HL-60/S4 (cell line): Measurements from ENCODE around the gene NUP93.

ENCODE experiments used
- in situ Hi-C: fragments of 300-500 bp; cut with MboI; formaldehyde crosslinking; loops from 2 replicates; pipeline ENCODE4 v1.14.3; 2022; ENCODE audit warnings: low sequenced_read_pairs

The NUP93 gene

DNA sequence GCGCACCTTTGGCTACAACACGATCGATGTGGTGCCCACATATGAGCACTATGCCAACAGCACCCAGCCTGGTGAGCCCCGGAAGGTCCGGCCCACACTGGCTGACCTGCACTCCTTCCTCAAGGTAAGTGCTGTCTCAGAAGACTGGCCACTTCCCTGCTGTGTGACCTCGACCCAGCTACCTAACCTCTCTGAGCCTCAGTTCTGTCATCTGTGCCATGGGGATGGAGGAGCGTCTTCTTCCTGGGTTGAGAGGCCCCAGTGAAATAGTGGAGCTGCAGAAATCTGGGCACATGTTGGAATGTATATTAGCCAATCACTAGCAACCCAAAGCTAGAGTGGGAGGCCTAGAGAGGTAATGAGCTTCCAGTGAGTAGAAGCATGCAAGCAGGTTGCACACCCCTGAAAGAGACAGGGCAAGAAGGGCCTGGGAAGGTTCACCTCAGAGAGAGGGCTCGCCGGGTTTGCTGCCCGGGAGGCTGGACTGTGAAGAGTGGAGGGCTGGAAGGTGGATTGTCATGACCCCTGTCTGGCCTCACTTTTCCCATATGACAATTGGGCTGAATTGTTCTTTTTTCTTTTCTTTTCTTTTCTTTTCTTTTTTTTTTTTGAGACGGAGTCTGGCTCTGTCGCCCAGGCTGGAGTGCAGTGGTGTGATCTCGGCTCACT, 135.6 kb downstream of the NUP93 start:
- in situ Hi-C loops = loop anchor here (5.0 to 10.0 kb wide), 2 partner anchors 87 to 299 kb away; no protein-coding TSS in a partner anchor

DNA sequence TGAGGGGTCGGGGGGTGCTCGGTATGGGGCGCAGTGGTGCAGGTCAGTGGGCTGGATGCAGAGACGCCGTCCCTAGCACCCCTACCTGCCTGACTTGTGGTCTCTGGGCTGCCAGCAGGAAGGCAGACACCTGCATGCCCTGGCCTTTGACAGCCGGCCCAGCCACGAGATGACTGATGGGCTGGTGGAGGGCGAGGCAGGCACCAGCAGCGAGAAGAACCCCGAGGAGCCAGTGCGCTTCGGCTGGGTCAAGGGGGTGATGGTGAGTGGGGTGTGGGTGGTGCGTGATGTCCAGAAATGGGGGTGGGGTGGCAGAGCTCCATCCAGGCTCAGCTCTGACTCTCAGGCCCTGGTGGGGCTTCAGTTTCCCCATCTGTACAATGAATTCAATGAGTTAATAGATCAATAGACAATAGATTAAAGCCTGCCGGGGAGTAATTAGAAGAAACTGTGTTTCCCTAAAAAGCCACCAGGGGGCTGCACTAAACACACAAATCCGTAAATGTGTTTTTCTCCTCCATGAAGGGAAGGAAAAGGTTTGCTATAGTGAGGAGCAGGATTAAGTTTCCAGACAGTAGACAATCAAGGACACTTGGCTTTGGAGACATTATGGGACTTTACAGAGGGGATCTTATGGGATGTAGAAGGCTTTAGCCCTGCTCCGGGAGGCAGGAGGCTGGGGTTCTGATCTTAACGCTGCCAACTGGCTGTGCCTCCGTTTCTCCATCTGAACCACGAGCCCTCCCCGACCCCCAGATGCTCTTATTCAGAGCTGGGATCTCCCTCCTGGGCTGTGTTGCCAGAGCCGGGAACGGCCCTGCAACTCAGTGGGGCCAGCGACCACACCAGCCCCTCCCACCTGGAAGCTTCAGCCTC, 137.3 kb downstream of the NUP93 start:
- in situ Hi-C loops = loop anchor here (5.0 to 10.0 kb wide), 2 partner anchors 85 to 298 kb away; no protein-coding TSS in a partner anchor

DNA sequence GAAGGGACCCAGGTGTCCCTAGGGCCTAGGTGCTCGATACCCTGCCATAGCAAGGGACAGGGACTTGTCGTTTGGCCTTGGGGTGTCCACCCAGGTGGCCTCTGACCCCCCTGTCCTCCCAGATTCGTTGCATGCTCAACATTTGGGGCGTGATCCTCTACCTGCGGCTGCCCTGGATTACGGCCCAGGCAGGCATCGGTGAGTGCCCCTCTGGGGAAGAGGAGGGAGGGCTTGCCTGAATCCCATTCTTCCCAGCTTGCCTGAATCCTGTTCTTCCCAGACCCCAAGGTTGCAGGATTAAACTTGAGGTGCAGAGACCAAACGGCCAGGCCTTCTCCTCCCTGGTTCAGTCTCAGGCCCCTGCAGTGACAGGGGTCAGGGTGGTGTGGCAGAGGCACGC, 138.2 kb downstream of the NUP93 start:
- in situ Hi-C loops = loop anchor here (5.0 to 10.0 kb wide), 2 partner anchors 84 to 297 kb away; no protein-coding TSS in a partner anchor

- in situ Hi-C loops = loop anchor here (5.0 to 10.0 kb wide), 2 partner anchors 84 to 296 kb away; no protein-coding TSS in a partner anchor
Observed at GRCh38 chr16:56868766-56869165, 138.8 kb downstream of the NUP93 start.

- in situ Hi-C loops = loop anchor here (5.0 to 10.0 kb wide), 2 partner anchors 83 to 295 kb away; no protein-coding TSS in a partner anchor
Observed at GRCh38 chr16:56869513-56870275, 139.8 kb downstream of the NUP93 start.

- in situ Hi-C loops = no loop called here
Observed at GRCh38 chr16:56870276-56870888, 140.5 kb downstream of the NUP93 start.

DNA sequence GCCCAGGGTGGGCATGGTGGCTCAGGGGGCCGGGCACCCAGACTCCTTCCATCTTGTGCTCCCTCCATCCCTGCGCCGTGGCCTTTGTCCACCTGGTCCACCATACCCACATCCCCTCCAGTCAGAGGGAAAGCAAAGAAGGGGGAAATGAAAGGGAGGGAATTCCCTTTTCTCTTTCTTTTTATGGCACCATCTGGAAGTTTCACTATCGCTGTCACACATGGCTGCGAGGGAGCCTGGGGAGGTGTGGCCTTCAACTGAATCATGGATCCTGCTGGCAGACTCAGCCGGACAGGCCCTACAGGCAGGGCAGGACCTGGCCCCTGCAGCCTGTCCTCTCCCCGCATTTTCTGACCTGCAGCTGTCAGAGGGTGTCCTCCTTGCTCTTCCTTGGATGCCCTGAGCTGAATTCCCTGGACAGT, 141.3 kb downstream of the NUP93 start:
- in situ Hi-C loops = no loop called here

DNA sequence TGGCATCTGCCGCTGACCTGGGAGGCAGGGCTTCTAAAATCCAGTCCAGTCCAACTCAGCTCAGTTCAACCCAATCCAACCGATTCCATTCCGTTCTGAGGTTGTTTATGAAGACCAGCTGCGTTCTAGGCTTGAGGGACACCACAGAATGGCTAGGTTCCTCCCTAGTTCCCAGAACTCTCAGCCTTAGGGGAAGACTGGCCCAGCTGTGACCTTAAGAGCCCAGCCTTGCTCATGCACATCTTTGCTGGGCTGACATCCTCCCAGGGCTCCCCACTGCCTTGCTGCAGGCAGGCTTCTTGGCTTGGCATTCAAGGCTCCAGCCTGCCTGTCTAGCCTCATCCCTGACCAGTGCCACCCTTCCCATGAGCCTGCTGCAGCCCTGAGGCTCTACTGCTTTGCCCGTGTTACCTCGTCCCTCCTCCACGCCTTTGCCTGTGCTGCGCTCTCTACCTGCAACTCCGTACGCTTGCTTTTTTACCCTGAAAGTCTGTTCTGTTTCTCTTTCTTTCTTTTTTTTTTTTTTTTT, 143.0 kb downstream of the NUP93 start:
- in situ Hi-C loops = no loop called here

GRCh38 chr16:56874800-56875199, 144.9 kb downstream of the NUP93 start:
- in situ Hi-C loops = no loop called here

- in situ Hi-C loops = no loop called here
Observed at GRCh38 chr16:56876048-56876447, 146.1 kb downstream of the NUP93 start.

DNA sequence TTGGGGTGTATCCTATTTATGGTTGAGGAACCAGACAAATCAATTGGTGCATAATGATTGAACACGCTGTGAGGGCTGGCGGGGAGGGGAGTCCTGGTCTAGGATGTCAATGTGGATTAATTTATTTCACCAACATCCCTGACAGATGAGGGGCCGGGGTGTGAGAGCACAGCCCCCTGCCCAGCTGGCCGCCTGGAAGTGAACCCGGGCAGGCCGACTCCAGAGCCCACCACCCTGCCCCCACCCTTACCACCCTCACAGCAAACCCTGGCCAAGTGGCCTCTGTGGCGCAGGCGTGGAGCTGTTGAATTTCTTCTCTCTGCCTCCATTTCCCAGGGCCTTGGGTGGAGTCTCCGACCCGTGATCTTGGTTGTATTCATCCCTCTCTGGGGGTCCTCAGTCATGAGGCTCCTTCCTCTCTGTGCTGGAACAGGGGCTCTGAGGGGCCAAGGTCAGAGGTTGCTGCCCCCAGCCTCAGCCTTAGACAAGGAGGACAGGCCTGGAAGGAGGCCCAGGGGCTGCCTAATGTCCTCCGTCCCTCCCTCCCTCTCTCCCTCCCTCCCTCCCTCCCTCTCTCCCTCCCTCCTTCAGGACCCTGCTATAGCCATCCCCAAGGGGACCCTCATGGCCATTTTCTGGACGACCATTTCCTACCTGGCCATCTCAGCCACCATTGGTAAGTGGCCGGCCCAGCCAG, 147.7 kb downstream of the NUP93 start:
- in situ Hi-C loops = no loop called here

GRCh38 chr16:56878282-56878854, 148.4 kb downstream of the NUP93 start:
- in situ Hi-C loops = no loop called here

DNA sequence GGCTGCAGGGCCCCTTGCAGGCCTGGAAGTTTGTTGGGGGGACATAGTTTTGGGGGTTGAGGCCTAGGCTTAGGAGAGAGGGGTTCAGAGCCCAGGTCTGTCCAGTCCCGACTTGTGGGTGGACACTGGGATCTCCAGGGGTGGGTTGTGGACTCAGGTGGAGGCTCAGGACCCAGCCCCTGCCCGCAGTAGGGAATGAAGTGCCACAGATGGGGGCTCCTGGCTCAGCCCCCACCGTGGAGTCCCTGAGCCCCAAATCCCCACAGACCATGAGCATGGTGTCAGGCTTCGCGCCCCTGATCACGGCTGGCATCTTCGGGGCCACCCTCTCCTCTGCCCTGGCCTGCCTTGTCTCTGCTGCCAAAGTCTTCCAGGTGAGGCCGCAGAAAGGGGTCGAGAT, 149.3 kb downstream of the NUP93 start:
- in situ Hi-C loops = no loop called here

DNA sequence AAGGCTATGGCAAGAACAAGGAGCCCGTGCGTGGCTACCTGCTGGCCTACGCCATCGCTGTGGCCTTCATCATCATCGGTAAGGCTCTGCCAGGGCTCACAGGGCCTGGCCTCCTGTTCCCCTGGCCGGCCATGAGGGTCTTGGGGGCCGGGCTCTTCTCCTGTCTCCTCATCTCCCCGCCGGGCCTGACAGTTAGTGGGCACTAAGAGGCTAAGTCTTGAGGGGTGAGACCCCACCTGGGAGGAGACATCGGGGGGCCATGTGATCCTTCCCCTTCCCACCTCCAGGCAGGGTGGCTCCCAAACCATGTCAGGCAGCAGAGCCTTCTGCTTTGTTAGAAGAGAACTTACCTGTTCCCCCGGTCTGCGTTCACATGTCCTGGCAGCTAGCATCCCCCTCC, 150.2 kb downstream of the NUP93 start:
- in situ Hi-C loops = no loop called here

- in situ Hi-C loops = no loop called here
Observed at GRCh38 chr16:56880685-56881084, 150.8 kb downstream of the NUP93 start.

GRCh38 chr16:56882077-56882800, 152.3 kb downstream of the NUP93 start:
- in situ Hi-C loops = no loop called here

- in situ Hi-C loops = no loop called here
Observed at GRCh38 chr16:56883586-56883985, 153.7 kb downstream of the NUP93 start.

DNA sequence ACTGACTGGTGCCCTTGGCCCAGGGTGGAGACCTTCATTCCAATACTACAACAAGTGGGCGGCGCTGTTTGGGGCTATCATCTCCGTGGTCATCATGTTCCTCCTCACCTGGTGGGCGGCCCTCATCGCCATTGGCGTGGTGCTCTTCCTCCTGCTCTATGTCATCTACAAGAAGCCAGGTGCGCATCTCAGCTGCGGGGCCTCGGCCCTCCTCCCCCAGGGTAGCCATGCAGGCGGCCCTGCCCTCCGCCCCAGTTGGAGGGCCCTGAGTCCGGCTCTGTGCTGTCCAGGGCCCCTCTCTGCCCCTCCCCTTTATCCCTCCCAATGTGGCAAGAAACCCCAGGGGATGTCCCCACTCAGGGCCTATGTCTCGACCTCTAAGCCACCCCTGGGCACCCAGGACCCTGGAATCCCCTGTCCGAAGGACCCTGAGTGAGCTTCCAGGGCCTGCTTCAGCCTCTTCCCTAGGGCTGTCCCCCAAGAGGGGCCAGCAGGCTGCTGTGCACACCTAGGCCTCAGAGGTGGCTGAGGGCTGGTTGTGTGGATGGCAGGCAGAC, 154.2 kb downstream of the NUP93 start:
- in situ Hi-C loops = no loop called here
